ENCODE measurements around the gene SULT2B1.
"Not testable (repeated sequence)": the region's sequence is repeated elsewhere in the genome, so short reads cannot be mapped to it uniquely, and the experiment has no call there.

The SULT2B1 gene

GRCh38 chr19:48530066-48530720 lies 21.8 kb upstream of the SULT2B1 start:
- no peak for DNase-seq

GRCh38 chr19:48530770-48531169 lies 21.2 kb upstream of the SULT2B1 start:
- no peak for DNase-seq

GRCh38 chr19:48533770-48534169 lies 18.2 kb upstream of the SULT2B1 start:
- DNase-seq, result no peak

- DNase-seq, result no peak
Measured at GRCh38 chr19:48537541-48537940, 14.4 kb upstream of the SULT2B1 start.

DNA sequence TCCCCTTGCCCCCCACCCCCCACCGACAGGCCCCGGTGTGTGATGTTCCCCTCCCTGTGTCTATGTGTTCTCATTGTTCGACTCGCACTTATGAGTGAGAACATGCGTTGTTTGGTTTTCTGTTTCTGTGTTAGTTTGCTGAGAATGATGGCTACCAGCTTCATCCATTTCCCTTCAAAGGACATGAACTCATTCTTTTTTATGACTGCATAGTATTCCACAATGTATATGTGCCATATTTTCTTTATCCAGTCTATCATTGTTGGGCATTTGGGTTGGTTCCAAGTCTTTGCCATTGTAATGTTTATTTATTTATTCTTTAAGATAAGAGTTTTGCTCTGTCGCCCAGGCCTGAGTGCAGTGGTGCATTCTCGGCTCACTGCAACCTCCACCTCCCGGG lies 13.9 kb upstream of the SULT2B1 start:
- DNase-seq, result not testable (repeated sequence)

DNA sequence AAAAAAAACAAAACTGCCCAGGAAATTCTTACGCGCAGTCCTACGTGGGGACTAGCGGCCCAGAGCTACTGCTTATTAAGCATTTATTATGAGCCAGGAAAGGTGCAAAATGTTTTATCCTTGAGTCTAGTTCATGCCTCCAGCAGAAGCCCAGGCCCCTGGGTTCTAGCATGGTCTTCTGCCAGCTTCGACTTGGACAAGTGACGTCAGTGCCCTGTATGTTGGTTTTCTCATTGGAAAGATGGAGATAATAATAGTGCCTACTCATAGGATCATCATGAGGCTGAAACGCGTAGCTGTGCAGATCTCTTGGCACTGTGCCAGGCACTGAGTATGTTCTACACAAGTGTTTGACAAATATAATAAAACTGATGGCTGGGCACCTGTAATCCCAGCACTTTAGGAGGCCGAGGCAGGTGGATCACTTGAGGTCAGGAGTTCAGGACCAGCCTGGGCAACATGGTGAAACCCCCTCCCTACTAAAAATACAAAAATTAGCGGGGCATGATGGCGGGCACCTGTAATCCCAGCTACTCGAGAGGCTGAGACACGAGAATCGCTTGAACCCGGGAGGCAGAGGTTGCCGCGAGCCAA lies 12.4 kb upstream of the SULT2B1 start:
- DNase-seq, result no peak

DNA sequence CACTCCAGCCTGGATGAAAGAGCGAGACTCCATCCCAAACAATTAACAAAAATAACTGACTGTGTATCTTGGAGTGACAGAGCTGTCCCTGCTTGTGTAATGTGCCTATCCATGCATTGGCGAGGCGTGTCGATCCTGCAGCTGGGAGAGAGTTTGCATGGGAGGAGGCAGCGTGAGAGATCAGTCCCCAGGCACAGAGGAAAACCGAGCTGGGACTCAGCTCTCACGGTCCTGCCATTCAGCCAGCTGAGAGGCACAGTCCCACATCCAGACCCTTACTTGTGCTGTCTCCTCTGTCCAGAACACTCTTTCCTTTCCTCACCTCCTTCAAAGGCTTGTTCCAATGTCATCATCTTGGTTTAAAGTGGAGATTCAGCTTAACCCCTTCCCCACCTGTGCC lies 11.9 kb upstream of the SULT2B1 start:
- no peak for DNase-seq

DNA sequence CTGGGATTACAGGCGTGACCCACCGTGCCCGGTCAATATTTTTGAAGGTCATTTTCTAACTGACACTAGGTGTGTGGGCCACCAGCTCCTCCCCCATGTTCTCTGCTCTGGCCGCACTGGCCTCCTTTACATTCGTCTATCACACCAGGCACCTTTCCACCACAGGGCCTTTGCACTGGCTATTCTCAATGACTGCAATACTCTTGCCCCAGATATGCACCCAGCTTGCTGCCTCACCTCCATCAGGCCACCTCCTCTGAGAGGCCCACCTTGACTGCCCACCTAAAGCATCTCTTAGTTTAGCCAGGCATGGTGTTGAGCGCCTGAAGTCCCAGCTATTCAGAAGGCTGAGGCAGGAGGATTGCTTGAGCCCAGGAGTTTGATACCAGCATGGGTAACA lies 10.2 kb upstream of the SULT2B1 start:
- DNase-seq, result no peak

- DNase-seq, result no peak
Measured at GRCh38 chr19:48543121-48543710, 8.8 kb upstream of the SULT2B1 start.

- no peak for DNase-seq
Measured at GRCh38 chr19:48544856-48545750, 6.9 kb upstream of the SULT2B1 start.

DNA sequence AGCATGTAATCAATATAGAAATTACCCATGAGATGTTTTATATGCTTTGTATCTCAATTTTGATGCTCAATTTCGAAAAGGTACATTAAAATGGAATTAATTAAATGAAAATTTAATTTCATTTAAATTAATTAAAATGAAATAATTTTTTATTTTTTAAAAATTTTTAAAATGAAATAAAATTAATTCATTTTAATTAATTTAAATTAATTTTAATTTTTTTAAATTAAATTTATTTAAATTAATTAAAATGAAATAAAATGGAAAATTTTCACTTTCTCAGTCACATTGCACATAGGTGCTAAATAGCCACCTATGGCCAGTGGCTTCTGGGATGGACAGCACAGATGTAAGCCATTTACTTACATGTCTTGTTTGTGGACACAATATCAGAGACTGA lies 4.2 kb upstream of the SULT2B1 start:
- DNase-seq, result no peak

DNA sequence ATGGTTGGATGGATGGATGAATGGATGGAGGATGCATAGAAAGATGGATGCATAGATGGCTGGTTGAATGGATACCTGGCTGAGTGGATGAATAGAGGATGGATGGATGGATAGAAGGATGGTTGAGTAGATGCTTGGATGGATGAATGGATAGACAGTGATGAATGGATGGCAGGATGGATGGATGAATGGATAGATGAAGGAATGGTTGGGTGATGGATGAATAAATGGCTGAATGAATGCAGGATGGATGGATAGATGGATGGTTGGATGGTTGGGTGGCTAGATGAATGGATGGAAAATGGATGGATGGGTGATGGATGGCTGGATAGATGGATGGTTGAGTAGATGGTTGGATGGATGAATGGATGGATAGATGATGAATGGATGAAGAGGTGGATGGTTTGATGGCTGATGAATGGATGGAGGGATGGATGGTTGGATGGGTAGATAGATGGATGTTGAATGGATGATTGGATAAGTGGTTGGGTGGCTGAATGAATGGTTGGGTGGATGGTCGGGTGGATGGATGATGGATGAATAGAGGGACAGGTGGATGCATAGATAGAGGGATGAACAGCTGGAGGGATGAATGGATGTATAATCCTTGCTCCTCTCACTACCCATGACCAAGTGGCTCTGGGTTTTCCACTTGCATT lies 3.6 kb upstream of the SULT2B1 start:
- DNase-seq, result no peak

- no peak for DNase-seq
Measured at GRCh38 chr19:48549380-48549779, 2.6 kb upstream of the SULT2B1 start.

DNA sequence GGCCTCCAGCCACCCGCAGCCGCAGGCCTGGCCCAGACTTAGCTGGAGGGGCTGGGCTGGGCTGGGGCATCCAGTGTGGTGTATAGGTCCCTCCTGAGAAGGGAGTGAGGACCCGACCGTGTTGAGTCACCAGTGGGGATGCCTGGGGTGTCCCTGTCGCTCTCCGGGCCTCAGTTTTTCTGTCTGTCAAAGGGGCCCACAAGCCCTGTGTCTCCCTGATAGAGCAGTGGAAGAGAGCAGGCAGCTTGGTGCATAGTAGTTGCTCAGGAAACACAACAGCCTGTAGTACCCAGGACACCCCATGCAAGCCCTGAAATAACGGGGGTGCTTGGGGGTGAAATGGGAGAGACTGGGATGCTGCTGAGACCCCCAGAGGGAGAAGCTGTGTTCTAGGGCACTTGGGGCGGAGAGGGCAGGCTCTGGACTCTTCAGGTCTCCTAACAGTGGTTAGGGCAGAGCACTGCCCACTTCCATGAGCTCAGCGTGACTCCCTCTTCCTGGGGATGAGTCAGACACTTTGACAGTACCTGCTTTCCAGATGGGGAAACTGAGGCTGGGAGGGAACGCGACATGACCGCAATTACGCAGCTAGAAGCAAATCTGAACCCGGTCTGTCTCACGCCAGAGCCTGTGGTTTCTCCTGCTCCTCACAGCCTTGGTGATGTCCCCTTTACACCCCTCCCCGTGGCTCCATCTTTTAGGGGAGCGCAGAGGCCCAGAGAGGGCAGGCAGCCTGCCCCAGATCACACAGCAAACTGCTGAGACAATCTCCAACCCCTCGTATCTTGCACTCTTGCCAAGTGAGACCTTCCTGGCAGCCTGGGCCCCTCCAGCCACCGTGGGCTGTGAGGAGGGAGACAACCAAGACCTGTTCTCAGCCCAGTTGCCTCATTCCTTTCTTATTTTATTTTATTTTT lies 692 bp downstream of the SULT2B1 start:
- DNase-seq, result no peak

DNA sequence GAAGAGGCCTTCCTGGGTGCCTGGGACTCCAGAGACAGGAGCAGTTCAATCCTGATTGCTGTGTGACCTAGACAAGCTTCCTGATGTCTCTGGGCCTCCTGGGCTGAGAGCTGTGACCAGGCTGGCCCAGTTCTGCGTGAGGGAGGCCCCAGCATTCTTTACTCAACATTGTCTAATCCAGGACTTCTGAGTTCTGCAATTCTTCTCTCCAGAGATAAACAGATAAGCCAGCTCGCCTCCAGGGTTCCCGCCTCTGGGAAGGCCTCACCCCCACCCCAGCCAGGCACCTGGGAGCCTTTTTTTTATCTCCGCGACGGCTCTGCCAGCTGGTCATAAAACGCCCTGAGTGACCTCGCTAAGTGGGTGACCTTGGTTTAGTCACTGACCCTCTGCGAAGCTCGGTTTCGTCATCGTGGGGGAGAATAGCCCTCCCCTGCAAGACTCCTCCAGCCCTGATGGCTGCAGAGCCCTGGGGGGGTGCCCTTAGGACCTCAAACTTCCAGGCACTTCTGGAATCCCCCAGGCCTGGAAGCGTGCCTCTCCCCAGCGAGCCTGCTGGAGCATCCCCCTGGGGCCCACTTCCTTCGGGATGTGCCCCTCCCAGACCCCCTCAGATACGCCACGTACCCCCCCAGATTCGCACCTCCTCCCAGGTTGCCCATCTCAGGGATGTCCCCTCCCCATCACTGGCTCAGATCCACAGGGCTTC lies 1.9 kb downstream of the SULT2B1 start:
- DNase-seq, result no peak

DNA sequence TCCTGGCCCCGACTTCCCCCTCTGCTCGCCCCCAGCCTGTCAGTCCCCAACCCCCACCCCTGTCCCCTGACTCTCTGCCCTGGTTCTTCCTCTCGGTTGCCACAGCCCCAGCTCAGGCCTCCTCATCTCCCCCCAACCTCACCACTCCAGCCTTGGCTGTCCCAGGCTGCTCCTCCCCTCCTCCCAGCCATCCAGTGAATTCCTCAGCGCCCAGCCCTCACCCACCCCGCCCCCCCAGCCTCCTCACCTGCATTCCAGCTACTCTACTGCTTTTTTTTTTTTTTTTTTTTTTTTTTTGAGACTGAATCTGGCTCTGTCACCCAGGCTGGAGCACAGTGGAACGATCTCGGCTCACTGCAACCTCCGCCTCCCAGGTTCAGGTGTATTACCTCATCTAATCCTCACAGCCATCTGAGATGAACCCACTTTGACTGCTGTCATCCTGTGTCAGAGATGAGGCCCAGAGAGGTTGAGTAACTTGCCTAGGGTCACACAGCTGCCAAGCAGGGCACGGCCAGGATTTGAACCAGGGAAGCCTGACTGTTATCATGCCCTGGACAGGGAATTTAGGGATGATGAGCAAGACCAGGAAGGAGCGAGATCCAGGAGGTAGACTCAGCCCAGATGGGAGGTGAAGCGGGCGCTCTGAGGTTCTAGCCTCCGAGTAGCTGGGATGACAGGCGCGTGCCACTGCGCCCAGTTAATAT lies 2.6 kb downstream of the SULT2B1 start:
- no peak for DNase-seq

GRCh38 chr19:48556163-48556562 lies 4.2 kb downstream of the SULT2B1 start:
- DNase-seq, result no peak

DNA sequence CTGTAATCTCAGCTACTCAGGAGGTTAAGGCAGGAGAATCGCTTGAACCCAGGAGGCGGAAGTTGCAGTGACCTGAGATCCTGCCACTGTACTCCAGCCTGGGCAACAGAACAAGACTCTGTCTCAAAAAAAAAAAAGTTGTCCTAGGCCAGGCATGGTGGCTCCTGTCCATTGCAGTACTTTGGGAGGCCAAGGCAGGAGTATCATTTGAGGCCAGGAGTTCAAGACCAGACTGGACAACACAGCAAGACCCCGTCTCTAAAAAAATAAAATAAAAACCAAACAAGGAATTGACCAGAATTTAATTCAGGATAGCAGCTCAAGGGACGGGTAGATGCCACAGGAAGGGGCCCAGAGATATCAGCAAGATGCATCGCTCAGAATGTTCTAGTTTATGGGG lies 4.9 kb downstream of the SULT2B1 start:
- DNase-seq, result no peak

- DNase-seq, result no peak
Measured at GRCh38 chr19:48558018-48558684, 6.2 kb downstream of the SULT2B1 start.

DNA sequence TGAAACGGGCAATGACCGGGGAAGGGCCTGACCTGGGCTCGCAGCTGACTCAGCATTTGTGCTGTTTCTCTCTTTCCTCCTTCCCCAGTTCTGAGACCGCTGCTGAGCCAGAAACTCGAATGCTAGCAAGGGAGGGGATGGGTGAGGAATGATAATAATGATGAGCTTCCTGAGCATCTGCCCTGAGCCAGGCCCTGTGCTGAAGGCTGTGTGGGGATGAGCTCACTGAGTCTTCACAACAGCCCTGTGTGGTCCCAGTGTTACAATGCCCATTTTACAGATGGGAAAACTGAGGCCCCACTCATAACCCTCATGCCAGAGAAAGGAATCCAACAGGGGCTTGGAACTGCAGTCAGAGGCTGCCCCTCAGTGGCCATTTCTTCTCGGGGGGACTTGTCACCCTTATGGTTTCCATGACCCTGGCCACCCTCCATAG lies 8.1 kb downstream of the SULT2B1 start:
- DNase-seq, result no peak
